Endothelial cell of umbilical vein (primary cell): ENCODE measurements around the gene NR1D1. TPM values are rescaled to one million over a fixed set of nuclear protein-coding genes. Genes with fewer than 3 reads are reported as not detected.

Experiments used
- BruUV-seq: library from RNA; stranded (reverse); fragments of 400-500 nt; replicated peaks from 2 replicates; lab custom pipeline; 2021; lab: Mats Ljungman, UMichigan
- CTCF ChIA-PET: fragments of 300-600, 350-600 bp; sonication (Branson Sonifier 250); formaldehyde crosslinking; loops from one replicate; lab custom pipeline; 2021; ENCODE audit warnings: antibody characterized with exemption, inconsistent platforms; lab: Charles Lee
- POLR2A ChIA-PET: fragments of 300-600, 350-600 bp; sonication (Branson Sonifier 250); formaldehyde crosslinking; loops from one replicate; lab custom pipeline; 2021; ENCODE audit warnings: antibody characterized with exemption, inconsistent platforms; lab: Charles Lee
- DNase-seq: peaks from one replicate; pipeline ENCODE4 v3.0.0-alpha.2; 2011; ENCODE audit warnings: low read depth, low spot score
- FAIRE-seq: peaks from 2 replicates; lab custom pipeline; 2011; peaks lifted over from hg19 to GRCh38; lab: Jason Lieb, UNC
- H2AFZ ChIP-seq: 2 replicates; pipeline ENCODE4 v1.6.0; 2012; ENCODE audit warnings: low read depth, low read length, control low read depth, inconsistent platforms
- H3K27ac ChIP-seq: 2 replicates; pipeline ENCODE4 v1.5.1; 2011; ENCODE audit warnings: low read depth, mild to moderate bottlenecking, control low read depth, low read length, moderate library complexity; ENCODE audit not compliant: insufficient read depth
- H3K27me3 ChIP-seq, 2 experiments: 2 replicates each; pipeline versions ENCODE4 v1.6.0 to v1.6.1; 2011; ENCODE audit warnings: low read length in 2 of 2, mixed read lengths in 1 of 2; ENCODE audit not compliant: control insufficient read depth in 2 of 2, insufficient read depth in 2 of 2
- H3K36me3 ChIP-seq, 2 experiments: 2 replicates in 1 of 2; 3 replicates in 1 of 2; pipeline ENCODE4 v1.5.1; 2011; ENCODE audit warnings: low read length in 2 of 2, mild to moderate bottlenecking in 1 of 2, moderate library complexity in 1 of 2; ENCODE audit not compliant: control insufficient read depth in 2 of 2, insufficient read depth in 2 of 2; ENCODE audit errors: extremely low read depth in 1 of 2
- H3K4me1 ChIP-seq: 3 replicates; pipeline ENCODE4 v1.5.1; 2011; ENCODE audit warnings: mild to moderate bottlenecking, low read length; ENCODE audit not compliant: control insufficient read depth, insufficient read depth; ENCODE audit errors: extremely low read depth
- H3K4me2 ChIP-seq: 2 replicates; pipeline ENCODE4 v1.6.1; 2011; ENCODE audit warnings: low read length, control low read depth, mixed read lengths; ENCODE audit not compliant: insufficient read depth
- H3K4me3 ChIP-seq, 3 experiments: fragments of 200-600 bp in 1 of 3; sonication (generic), shearing (Covaris generic) in 1 of 3; replicated peaks in 1 of 3; 2 replicates each; pipeline ENCODE4 v1.5.1; 2011 to 2016; ENCODE audit warnings: control low read depth in 3 of 3, low read length in 3 of 3, mild to moderate bottlenecking in 2 of 3, inconsistent platforms in 1 of 3, low read depth in 1 of 3, moderate library complexity in 1 of 3; ENCODE audit not compliant: insufficient read depth in 1 of 3
- H3K79me2 ChIP-seq: 2 replicates; pipeline ENCODE4 v1.6.0; 2012; ENCODE audit warnings: low read length, inconsistent platforms; ENCODE audit not compliant: control insufficient read depth, insufficient read depth
- H3K9ac ChIP-seq: replicated peaks from 2 replicates; pipeline ENCODE3; 2011; ENCODE audit warnings: low read length, control low read depth; ENCODE audit not compliant: insufficient read depth; ENCODE audit errors: extremely low read depth
- H3K9me1 ChIP-seq: replicated peaks from 3 replicates; pipeline ENCODE4 v1.6.0; 2011; ENCODE audit warnings: mild to moderate bottlenecking, low read length; ENCODE audit not compliant: control insufficient read depth, insufficient read depth; ENCODE audit errors: extremely low read depth
- H3K9me3 ChIP-seq: replicated peaks from 2 replicates; pipeline ENCODE4 v1.5.1; 2012; ENCODE audit warnings: low read length, inconsistent platforms; ENCODE audit not compliant: control insufficient read depth, insufficient read depth
- H4K20me1 ChIP-seq: replicated peaks from 2 replicates; pipeline ENCODE3; 2011; ENCODE audit warnings: mild to moderate bottlenecking, low read length; ENCODE audit not compliant: control insufficient read depth, insufficient read depth; ENCODE audit errors: extremely low read depth
- FOS ChIP-seq: IDR thresholded peaks from 2 replicates; pipeline ENCODE4 v1.6.1; 2011; ENCODE audit warnings: mild to moderate bottlenecking, low read length, moderate library complexity, borderline replicate concordance; ENCODE audit not compliant: insufficient read depth
- GATA2 ChIP-seq: IDR thresholded peaks from 2 replicates; pipeline ENCODE4 v1.7.0; 2011; ENCODE audit warnings: low read depth, mild to moderate bottlenecking, moderate library complexity, mixed read lengths, low read length; ENCODE audit not compliant: insufficient read length, insufficient read depth
- MYC ChIP-seq: IDR thresholded peaks from one replicate; pipeline ENCODE4 v1.6.1; 2011; ENCODE audit warnings: mild to moderate bottlenecking, low read depth, low read length
- dilution Hi-C: fragments of 300-500 bp; cut with MboI; formaldehyde crosslinking; loops from one replicate; pipeline ENCODE4 v1.15.0; 2019; ENCODE audit warnings: low sequenced_read_pairs; ENCODE audit not compliant: extremely low pct_ligation_motif_present
- intact Hi-C: fragments of 100-400 bp; cut with micrococcal nuclease; formaldehyde crosslinking; loops from one replicate; pipeline ENCODE4 v1.10.0; 2022
- polyA plus RNA-seq, 4 experiments: library from polyadenylated mRNA; depleted of rRNA in 3 of 4; stranded (reverse) in 3 of 4; unstranded in 1 of 4; fragments of >200 nt; gene quantifications; 2 replicates each; pipeline versions ENCODE4 v1.2.1 to v1.2.3, GENCODE V29; 2011 to 2012; ENCODE audit warnings: missing spikeins in 1 of 4
- total RNA-seq: library from RNA; stranded (reverse); gene quantifications from 2 replicates; pipeline ENCODE4 v1.2.3, GENCODE V29; 2021
- TF ChIP-seq, protein P1 (sequence below), 2 donors: IDR thresholded peaks; 1 replicate in 1 of 2; 2 replicates in 1 of 2; pipeline ENCODE4 v1.5.1; 2011; ENCODE audit warnings: low read length in 2 of 2, mild to moderate bottlenecking in 2 of 2, moderate library complexity in 2 of 2, control low read depth in 1 of 2, inconsistent platforms in 1 of 2, low read depth in 1 of 2; ENCODE audit not compliant: insufficient read depth in 1 of 2; ENCODE audit errors: extremely low read depth in 1 of 2
- TF ChIP-seq, protein P2 (sequence below): IDR thresholded peaks from 2 replicates; pipeline ENCODE4 v1.6.1; 2011; ENCODE audit not compliant: insufficient read depth, insufficient read length

The NR1D1 gene
- total and polyA plus RNA-seq, 2 donors (not counting 3 experiments of a cell fraction or from before 2014, with no cell fraction given), result 2.5 to 5.2 TPM

DNA sequence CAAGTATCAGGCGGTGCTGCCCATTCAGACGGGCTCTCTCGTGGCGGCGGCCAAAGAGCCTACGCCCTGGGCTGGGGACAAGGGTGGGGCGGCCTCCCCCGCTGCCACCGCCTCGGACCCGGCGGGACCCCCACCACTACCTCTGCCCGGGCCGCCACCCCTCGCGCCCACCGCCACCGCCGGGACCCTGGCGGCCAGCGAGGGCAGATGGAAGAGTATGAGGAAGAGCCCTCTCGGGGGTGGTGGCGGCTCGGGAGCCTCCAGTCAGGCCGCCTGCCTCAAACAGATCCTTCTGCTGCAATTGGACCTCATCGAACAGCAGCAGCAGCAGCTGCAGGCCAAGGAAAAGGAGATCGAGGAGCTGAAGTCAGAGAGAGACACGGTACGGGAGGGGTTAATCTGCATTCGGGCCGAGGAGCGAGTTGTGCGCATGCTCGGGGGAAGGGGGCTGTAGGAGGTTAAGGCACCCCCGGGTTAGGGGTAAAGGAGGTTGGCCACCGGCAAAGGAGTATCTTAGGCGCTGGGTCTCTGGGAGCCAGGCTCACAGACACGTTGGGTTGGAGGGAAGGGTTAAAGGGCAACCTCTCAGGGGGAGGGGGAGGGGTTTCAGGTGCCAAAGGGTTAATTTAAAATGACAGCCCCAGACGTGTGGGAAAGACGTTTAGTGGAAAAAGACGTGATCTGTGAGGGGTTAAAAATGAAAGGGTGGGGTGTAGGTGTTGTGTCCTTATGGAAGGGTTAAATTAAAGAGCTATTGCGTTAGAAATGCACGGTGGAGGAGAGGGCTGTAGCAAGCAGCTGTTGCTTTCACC is 22.8 kb upstream of the NR1D1 start:
- Histone ChIP-seq H3K4me2 (peak overlapping the region; percentile 94), H3K4me3 (peak overlapping the region; percentile 28 to 100 (median 95)), H3K9ac (peak overlapping the region; percentile 59), H3K36me3 (peaks cover 6 to 7% of the 10 kb centered on the region in 2 experiments), H2AFZ (no peak overlapping the region), H3K27ac (peak overlapping the region; percentile 2), H3K9me1 (no peaks in the 10 kb centered on the region), H3K9me3 (no peaks in the 10 kb centered on the region), H3K79me2 (peaks cover 57% of the 10 kb centered on the region), H3K27me3 (no peaks in the 10 kb centered on the region), H4K20me1 (peaks cover 6% of the 10 kb centered on the region), H3K4me1 (peaks cover 22% of the 10 kb centered on the region)
- no TSS peak for BruUV-seq
- intact Hi-C loops, result no loop called here
- TF ChIP-seq, protein P1, sequence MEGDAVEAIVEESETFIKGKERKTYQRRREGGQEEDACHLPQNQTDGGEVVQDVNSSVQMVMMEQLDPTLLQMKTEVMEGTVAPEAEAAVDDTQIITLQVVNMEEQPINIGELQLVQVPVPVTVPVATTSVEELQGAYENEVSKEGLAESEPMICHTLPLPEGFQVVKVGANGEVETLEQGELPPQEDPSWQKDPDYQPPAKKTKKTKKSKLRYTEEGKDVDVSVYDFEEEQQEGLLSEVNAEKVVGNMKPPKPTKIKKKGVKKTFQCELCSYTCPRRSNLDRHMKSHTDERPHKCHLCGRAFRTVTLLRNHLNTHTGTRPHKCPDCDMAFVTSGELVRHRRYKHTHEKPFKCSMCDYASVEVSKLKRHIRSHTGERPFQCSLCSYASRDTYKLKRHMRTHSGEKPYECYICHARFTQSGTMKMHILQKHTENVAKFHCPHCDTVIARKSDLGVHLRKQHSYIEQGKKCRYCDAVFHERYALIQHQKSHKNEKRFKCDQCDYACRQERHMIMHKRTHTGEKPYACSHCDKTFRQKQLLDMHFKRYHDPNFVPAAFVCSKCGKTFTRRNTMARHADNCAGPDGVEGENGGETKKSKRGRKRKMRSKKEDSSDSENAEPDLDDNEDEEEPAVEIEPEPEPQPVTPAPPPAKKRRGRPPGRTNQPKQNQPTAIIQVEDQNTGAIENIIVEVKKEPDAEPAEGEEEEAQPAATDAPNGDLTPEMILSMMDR (IDR thresholded peaks at IDR 0.05; ENCODE audit: extremely low read depth in 1 of 2, insufficient read depth in 1 of 2, low read depth in 1 of 2, low read length in 2 of 2), result peak in 1 of 2 donors; percentile 21
- TF ChIP-seq FOS (no peak), MYC (no peak), GATA2 (no peak)
- TF ChIP-seq, protein P2, sequence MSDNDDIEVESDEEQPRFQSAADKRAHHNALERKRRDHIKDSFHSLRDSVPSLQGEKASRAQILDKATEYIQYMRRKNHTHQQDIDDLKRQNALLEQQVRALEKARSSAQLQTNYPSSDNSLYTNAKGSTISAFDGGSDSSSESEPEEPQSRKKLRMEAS, result no peak
- ChIA-PET CTCF (interaction anchor here (0.7 to 4.7 kb wide), 10 partner anchors 11 to 84 kb away, joined by 3 to 109 read pairs (median 7); no protein-coding TSS in a partner anchor), POLR2A (interaction anchor here (1.2 to 3.1 kb wide), 4 partner anchors 10 to 22 kb away, joined by 3 to 12 read pairs (median 8); partner anchors contain the start of gene CASC3)
- FAIRE-seq, result peak; percentile 81
- dilution Hi-C loops, result no loop called here
- peak; percentile 60 for DNase-seq
